ENCODE data around the gene ZFAND3.

DNA sequence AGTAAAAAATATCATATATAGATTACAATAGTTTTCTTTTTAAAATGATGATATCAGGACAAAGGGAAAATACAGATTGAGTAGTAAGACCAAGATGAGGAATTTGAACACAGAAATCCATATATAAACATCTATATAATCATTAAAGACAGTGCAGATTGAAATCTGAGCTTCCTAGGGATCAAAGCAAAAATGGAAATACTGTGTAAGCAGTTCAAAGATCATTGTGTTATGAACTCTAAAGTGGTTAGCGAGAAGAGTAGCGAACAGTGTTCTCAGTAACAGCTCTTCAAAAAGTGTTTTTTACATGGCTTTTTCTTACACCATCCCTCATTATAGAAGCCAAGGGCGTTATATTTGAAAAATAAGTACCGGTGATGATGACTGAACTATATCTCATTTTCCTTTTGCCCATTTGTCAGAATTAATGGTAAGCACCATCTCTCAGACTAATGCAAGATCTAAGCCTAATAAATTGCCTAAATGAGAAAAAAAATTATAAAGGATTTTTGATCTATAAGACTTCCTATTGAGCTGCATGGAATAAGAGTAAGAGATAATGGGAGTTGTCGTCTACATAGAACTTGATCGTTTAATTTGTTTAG, 226.3 kb downstream of the ZFAND3 start:
- TF ChIP-seq, protein P1, sequence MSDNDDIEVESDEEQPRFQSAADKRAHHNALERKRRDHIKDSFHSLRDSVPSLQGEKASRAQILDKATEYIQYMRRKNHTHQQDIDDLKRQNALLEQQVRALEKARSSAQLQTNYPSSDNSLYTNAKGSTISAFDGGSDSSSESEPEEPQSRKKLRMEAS (IDR thresholded peaks at IDR 0.05), result no peak
- TF ChIP-seq PHF8 (IDR thresholded peaks at IDR 0.05; ENCODE audit: borderline replicate concordance, low read depth) (no peak), FOXS1 (CRISPR knock-in tag; IDR thresholded peaks at IDR 0.05) (no peak), CBX8 (IDR thresholded peaks at IDR 0.05) (no peak), POLR2A (IDR thresholded peaks at IDR 0.05; ENCODE audit: low read length) (no peak), MAZ (IDR thresholded peaks at IDR 0.05; ENCODE audit: borderline replicate concordance, low read depth, low read length) (no peak), MAFK (IDR thresholded peaks at IDR 0.05; ENCODE audit: partially characterized antibody) (no peak), JUNB (IDR thresholded peaks at IDR 0.05) (no peak), EP300 (IDR thresholded peaks at IDR 0.05) (no peak), JUN (IDR thresholded peaks at IDR 0.05) (no peak), CEBPB (IDR thresholded peaks at IDR 0.05) (no peak)
- TF ChIP-seq, protein P2, sequence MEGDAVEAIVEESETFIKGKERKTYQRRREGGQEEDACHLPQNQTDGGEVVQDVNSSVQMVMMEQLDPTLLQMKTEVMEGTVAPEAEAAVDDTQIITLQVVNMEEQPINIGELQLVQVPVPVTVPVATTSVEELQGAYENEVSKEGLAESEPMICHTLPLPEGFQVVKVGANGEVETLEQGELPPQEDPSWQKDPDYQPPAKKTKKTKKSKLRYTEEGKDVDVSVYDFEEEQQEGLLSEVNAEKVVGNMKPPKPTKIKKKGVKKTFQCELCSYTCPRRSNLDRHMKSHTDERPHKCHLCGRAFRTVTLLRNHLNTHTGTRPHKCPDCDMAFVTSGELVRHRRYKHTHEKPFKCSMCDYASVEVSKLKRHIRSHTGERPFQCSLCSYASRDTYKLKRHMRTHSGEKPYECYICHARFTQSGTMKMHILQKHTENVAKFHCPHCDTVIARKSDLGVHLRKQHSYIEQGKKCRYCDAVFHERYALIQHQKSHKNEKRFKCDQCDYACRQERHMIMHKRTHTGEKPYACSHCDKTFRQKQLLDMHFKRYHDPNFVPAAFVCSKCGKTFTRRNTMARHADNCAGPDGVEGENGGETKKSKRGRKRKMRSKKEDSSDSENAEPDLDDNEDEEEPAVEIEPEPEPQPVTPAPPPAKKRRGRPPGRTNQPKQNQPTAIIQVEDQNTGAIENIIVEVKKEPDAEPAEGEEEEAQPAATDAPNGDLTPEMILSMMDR (IDR thresholded peaks at IDR 0.05), result no peak
- TF ChIP-seq, protein P3, sequence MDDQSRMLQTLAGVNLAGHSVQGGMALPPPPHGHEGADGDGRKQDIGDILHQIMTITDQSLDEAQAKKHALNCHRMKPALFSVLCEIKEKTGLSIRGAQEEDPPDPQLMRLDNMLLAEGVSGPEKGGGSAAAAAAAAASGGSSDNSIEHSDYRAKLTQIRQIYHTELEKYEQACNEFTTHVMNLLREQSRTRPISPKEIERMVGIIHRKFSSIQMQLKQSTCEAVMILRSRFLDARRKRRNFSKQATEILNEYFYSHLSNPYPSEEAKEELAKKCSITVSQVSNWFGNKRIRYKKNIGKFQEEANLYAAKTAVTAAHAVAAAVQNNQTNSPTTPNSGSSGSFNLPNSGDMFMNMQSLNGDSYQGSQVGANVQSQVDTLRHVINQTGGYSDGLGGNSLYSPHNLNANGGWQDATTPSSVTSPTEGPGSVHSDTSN (IDR thresholded peaks at IDR 0.05), result no peak

Measured in A549 (cell line).